ENCODE data around the gene TSPAN18. TPM values are rescaled to one million over a fixed set of nuclear protein-coding genes. Genes with fewer than 3 reads are reported as not detected.

The TSPAN18 gene
- total and polyA plus RNA-seq, 2 of the 8 experiments (the other 6 are each of a cell fraction or from before 2014, with no cell fraction given), result 5.2 to 10.2 TPM

DNA sequence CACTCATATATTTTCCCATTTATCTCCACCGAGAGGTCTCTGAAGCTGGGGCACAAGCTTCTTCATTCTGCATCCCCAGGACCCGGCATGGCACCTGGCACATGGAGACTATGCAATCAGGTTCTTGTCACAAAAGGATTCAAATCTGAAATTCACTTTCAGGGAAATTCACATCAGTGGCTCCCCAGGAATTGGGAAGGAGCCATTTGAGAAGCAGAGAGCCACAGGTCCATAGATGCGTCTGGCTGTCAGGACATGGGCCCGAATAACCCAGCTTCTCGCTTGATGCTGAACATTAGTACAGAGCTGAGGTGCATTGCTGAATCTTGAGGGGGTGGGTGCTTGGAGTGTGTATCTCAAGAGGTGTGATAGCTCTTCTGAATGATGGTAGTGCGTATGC, 82.5 kb downstream of the TSPAN18 start (continued):
- no peak for TF ChIP-seq FOSL1 (IDR thresholded peaks at IDR 0.05; ENCODE audit: insufficient read depth, low read depth, low read length)
- TF ChIP-seq HDAC2 (IDR thresholded peaks at IDR 0.05; ENCODE audit: borderline replicate concordance in 1 of 2, low read depth in 2 of 2, low read length in 2 of 2), result no peak
